Peyer's patch (tissue), 4 donors: ENCODE measurements around the gene ARRB2. TPM values are rescaled to one million over a fixed set of nuclear protein-coding genes. Genes with fewer than 3 reads are reported as not detected.

Experiments used
- DNase-seq, 3 donors: peaks; one replicate each; pipeline ENCODE4 v3.0.0-alpha.2; 2017 to 2019
- H3K27ac ChIP-seq, 4 donors: fragments of 200-600 bp; sonication (generic); one replicate each; pipeline ENCODE4 v1.5.1; 2016 to 2019
- H3K27me3 ChIP-seq, 2 donors: fragments of 200-600 bp; sonication (generic); one replicate each; pipeline ENCODE4 v1.5.1; 2019
- H3K36me3 ChIP-seq, 3 donors: fragments of 200-600 bp; sonication (generic); one replicate each; pipeline ENCODE4 v1.5.1; 2016 to 2019
- H3K4me1 ChIP-seq, 4 donors: fragments of 200-600 bp; sonication (generic); one replicate each; pipeline ENCODE4 v1.5.1; 2016 to 2019
- H3K4me3 ChIP-seq, 4 donors: fragments of 200-600 bp; sonication (generic); 1 replicate in 3 of 4; 2 replicates in 1 of 4; pipeline ENCODE4 v1.5.1; 2016 to 2019; ENCODE audit warnings: mild to moderate bottlenecking in 1 of 4
- H3K9me3 ChIP-seq, 4 donors: fragments of 200-600 bp; sonication (generic); one replicate each; pipeline ENCODE4 v1.5.1; 2016 to 2019; ENCODE audit warnings: mild to moderate bottlenecking in 1 of 4
- POLR2A ChIP-seq, 2 donors: fragments of 450-650 bp; IDR thresholded peaks; one replicate each; pipeline ENCODE4 v1.5.1; 2017; ENCODE audit warnings: antibody characterized with exemption in 2 of 2, mild to moderate bottlenecking in 2 of 2, moderate library complexity in 2 of 2
- total RNA-seq, 4 donors: library from RNA; depleted of rRNA; stranded (reverse); fragments of >200 nt; gene quantifications; one replicate each; pipeline ENCODE4 v1.1.0, GENCODE V29; 2016
- TF ChIP-seq, protein P1 (sequence below), 6 experiments: fragments of 450-650 bp in 4 of 6; fragments of 200-600 bp in 2 of 6; sonication (generic) in 1 of 6; IDR thresholded peaks; one replicate each; pipeline ENCODE4 v1.5.1; 2017 to 2019; ENCODE audit warnings: antibody characterized with exemption in 6 of 6, mild to moderate bottlenecking in 3 of 6, moderate library complexity in 1 of 6

ARRB2 gene
- total RNA-seq, 4 donors from 2014 or later: 59.2 to 163 (median 73.8) TPM

DNA sequence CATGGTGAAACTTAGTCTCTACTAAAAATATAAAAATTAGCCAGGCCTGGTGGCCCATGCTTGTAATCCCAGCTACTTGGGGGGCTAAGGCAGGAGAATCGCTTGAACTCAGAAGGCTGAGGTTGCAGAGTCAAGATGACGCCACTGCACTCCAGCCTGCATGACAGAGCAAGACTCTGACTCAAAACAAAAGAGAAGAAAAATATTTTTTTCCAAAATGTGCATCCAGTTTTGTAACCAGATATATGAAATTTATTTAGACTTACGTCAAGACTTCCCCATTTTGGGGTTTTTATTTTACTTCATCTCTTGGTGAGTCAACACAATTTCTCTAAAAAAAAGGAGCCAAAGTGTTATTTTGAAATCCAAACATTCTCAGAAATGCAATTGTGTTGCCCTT, 55.8 kb downstream of the ARRB2 start:
- peak overlapping the region in 1 of 4 donors; percentile 39 for H3K27ac ChIP-seq
- TF ChIP-seq, protein P1, sequence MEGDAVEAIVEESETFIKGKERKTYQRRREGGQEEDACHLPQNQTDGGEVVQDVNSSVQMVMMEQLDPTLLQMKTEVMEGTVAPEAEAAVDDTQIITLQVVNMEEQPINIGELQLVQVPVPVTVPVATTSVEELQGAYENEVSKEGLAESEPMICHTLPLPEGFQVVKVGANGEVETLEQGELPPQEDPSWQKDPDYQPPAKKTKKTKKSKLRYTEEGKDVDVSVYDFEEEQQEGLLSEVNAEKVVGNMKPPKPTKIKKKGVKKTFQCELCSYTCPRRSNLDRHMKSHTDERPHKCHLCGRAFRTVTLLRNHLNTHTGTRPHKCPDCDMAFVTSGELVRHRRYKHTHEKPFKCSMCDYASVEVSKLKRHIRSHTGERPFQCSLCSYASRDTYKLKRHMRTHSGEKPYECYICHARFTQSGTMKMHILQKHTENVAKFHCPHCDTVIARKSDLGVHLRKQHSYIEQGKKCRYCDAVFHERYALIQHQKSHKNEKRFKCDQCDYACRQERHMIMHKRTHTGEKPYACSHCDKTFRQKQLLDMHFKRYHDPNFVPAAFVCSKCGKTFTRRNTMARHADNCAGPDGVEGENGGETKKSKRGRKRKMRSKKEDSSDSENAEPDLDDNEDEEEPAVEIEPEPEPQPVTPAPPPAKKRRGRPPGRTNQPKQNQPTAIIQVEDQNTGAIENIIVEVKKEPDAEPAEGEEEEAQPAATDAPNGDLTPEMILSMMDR (IDR thresholded peaks at IDR 0.05): no peak
- no peak for TF ChIP-seq POLR2A (IDR thresholded peaks at IDR 0.05)
- no peaks in the 10 kb centered on the region for H3K36me3 ChIP-seq

DNA sequence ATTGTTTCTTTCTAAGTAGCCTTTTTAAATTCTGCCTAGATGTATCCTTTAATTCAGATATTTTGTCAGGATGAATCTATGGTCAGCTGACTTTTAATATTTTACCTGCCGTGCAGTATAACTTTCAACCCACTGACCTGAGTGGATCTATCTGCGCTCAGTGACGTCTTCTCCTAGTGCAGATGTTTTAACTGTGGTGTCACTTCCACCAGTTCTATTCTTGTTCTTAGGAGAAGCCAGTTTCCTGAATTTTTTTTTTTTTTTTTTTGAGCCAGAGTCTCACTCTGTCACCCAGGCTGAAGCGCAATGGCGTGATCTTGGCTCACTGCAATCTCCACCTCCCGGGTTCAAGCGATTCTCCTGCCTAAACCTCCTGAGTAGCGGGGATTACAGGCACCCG, 56.3 kb downstream of the ARRB2 start:
- no peak for DNase-seq
- Histone ChIP-seq H3K9me3 (no peaks in the 10 kb centered on the region), H3K27me3 (no peaks in the 10 kb centered on the region), H3K4me3 (no peak overlapping the region), H3K36me3 (no peaks in the 10 kb centered on the region), H3K27ac (peak overlapping the region in 1 of 4 donors; percentile 36), H3K4me1 (peaks cover 0 to 11% (median 2%) of the 10 kb centered on the region in 4 donors)
- TF ChIP-seq, protein P1 (IDR thresholded peaks at IDR 0.05): no peak
- TF ChIP-seq POLR2A (IDR thresholded peaks at IDR 0.05): no peak

More for the DNA sequence above, 55.8 kb downstream of the ARRB2 start:
- no peak overlapping the region for H3K4me3 ChIP-seq
- no peak for DNase-seq
- H3K9me3 ChIP-seq: no peaks in the 10 kb centered on the region
- peaks cover 0 to 7% (median 2%) of the 10 kb centered on the region in 4 donors for H3K4me1 ChIP-seq
- no peaks in the 10 kb centered on the region for H3K27me3 ChIP-seq

DNA sequence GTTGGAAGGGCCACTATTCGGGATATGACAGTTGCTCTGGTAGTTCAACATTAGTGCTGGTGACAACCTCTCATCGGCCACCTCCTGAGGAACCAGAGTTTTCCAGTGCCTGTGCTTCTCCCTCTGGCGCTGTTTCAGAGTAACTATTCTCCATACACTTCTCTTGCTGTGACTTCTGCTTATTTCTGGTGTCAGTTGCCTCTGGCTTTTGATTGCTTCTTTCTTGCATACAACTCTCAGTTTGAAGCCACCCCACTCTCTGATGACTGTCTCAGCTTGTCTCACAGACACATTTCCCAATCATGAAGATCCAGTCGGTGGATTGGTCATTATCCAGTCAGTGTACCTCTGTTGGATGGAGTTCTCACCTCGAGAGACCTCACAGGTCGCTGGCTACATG, 57.9 kb downstream of the ARRB2 start:
- Histone ChIP-seq H3K4me1 (peaks cover 0 to 11% (median 2%) of the 10 kb centered on the region in 4 donors), H3K27ac (no peak overlapping the region), H3K36me3 (no peaks in the 10 kb centered on the region), H3K9me3 (no peaks in the 10 kb centered on the region), H3K27me3 (no peaks in the 10 kb centered on the region), H3K4me3 (no peak overlapping the region)
- TF ChIP-seq, protein P1 (IDR thresholded peaks at IDR 0.05): no peak
- TF ChIP-seq POLR2A (IDR thresholded peaks at IDR 0.05): no peak
- no peak for DNase-seq

DNA sequence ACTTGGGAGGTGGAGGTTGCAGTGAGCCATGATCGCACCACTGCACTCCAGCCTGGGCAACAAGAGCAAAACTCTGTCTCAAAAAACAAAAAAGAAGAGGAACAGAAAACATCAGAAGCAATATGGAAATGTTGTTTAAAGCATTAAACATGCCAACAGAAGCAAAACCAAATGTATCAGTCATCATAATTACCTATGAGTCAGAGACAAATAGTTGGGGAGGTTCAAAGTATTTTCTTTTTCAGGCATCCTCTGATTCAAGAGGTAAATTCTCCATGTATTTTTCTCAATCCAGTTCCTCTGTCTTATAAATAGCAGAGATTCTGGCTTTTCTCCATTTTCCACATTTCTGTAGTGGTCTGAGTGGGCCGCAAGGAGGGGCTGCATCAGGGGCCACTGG, 59.2 kb downstream of the ARRB2 start:
- Histone ChIP-seq H3K4me3 (no peak overlapping the region), H3K27me3 (no peaks in the 10 kb centered on the region), H3K9me3 (no peaks in the 10 kb centered on the region), H3K27ac (no peak overlapping the region), H3K4me1 (peaks cover 0 to 11% (median 2%) of the 10 kb centered on the region in 4 donors), H3K36me3 (no peaks in the 10 kb centered on the region)
- TF ChIP-seq, protein P1 (IDR thresholded peaks at IDR 0.05): no peak
- TF ChIP-seq POLR2A (IDR thresholded peaks at IDR 0.05): no peak
- no peak for DNase-seq

Other genes starting within 250 kb of the ARRB2 start
- gene SPNS2, start 211.8 kb upstream of the ARRB2 start, total RNA-seq: 10 to 100 TPM; 12.4 to 81.0 (median 31.9) TPM
- gene MYBBP1A, start 155.2 kb upstream of the ARRB2 start, total RNA-seq: 100 to 1,000 TPM in 2 of 4 donors, 10 to 100 TPM in 2; 27.1 to 244 (median 91.2) TPM
- gene GGT6, start 150.1 kb upstream of the ARRB2 start, total RNA-seq: 100 to 1,000 TPM in 2 of 4 donors, 10 to 100 TPM in 2; 26.4 to 199 (median 119) TPM
- 1 to 10 TPM in 1 of 4 donors, not detected in 3; 1.2 TPM for gene SMTNL2, start 126.1 kb upstream of the ARRB2 start, total RNA-seq
- gene ALOX15, start 69.0 kb upstream of the ARRB2 start, total RNA-seq: not detected
- 10 to 100 TPM; 21.2 to 34.9 (median 31.4) TPM for gene PELP1, start 6.5 kb upstream of the ARRB2 start, total RNA-seq
- 10 to 100 TPM; 32.1 to 44.6 (median 41.8) TPM for gene MED11, start 20.8 kb downstream of the ARRB2 start, total RNA-seq
- 1 to 10 TPM in 3 of 4 donors, not detected in 1; 2.1 to 5.6 (median 4.0) TPM for gene ZMYND15, start 29.2 kb downstream of the ARRB2 start, total RNA-seq
- 10 to 100 TPM; 24.8 to 33.1 (median 28.0) TPM for gene CXCL16, start 29.3 kb downstream of the ARRB2 start, total RNA-seq
- gene TM4SF5, start 61.3 kb downstream of the ARRB2 start, total RNA-seq: 100 to 1,000 TPM in 2 of 4 donors, 10 to 100 TPM in 1, not detected in 1; 75.3 to 171 (median 163) TPM
- gene VMO1, start 75.7 kb downstream of the ARRB2 start, total RNA-seq: 1 to 10 TPM in 1 of 4 donors, not detected in 3; 3.8 TPM
- 10 to 100 TPM in 2 of 4 donors, 1 to 10 TPM in 1, not detected in 1; 5.4 to 28.2 (median 23.6) TPM for gene GLTPD2, start 78.3 kb downstream of the ARRB2 start, total RNA-seq
- gene PSMB6, start 85.5 kb downstream of the ARRB2 start, total RNA-seq: 100 to 1,000 TPM in 2 of 4 donors, 10 to 100 TPM in 2; 51.4 to 155 (median 107) TPM
- gene PLD2, start 96.5 kb downstream of the ARRB2 start, total RNA-seq: 10 to 100 TPM; 14.4 to 33.8 (median 26.6) TPM
- 100 to 1,000 TPM; 111 to 278 (median 223) TPM for gene MINK1, start 122.7 kb downstream of the ARRB2 start, total RNA-seq
- 1 to 10 TPM in 2 of 4 donors, under 1 TPM in 2; 0.66 to 5.0 (median 1.5) TPM for gene C17orf107, start 188.9 kb downstream of the ARRB2 start, total RNA-seq
- not detected for gene CHRNE, start 192.5 kb downstream of the ARRB2 start, total RNA-seq
- not detected for gene GP1BA, start 221.6 kb downstream of the ARRB2 start, total RNA-seq
- gene SLC25A11, start 229.4 kb downstream of the ARRB2 start, total RNA-seq: 10 to 100 TPM; 30.5 to 84.1 (median 60.4) TPM
- gene RNF167, start 229.6 kb downstream of the ARRB2 start, total RNA-seq: 10 to 100 TPM; 57.8 to 92.1 (median 78.9) TPM
- 1,000 to 10,000 TPM in 1 of 4 donors, 100 to 1,000 TPM in 3; 530 to 1,064 (median 855) TPM for gene PFN1, start 237.9 kb downstream of the ARRB2 start, total RNA-seq
- gene ENO3, start 240.5 kb downstream of the ARRB2 start, total RNA-seq: 10 to 100 TPM in 3 of 4 donors, 1 to 10 TPM in 1; 7.4 to 27.7 (median 20.6) TPM